ENCODE data around the gene CCNY.

DNA sequence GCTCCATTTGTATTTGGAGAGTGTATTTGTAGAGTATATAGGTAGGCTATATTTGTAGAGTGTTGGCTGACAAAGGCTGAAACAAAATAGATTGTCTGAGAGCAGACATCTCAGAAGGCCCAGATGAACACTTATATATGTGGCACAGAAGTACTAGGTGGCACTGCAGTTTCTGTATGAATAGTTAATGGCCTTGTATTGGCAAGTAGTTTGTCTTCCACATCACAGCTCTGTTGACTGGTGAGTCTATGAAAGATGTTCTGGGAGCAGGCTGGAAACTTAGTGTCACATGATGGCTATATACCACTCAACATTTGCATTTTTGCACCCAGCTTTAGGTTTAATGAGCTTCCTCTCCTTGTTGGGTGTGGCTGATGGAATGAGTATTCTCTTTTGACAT is 51.9 kb downstream of the CCNY start:
- TF ChIP-seq POLR2AphosphoS5 (IDR thresholded peaks at IDR 0.05; ENCODE audit: low read depth, low read length), result no peak
- TF ChIP-seq POLR2A (IDR thresholded peaks at IDR 0.05; ENCODE audit: low read depth, low read length), result no peak
- TF ChIP-seq PAX5 (IDR thresholded peaks at IDR 0.05; ENCODE audit: insufficient read depth, low read length, severe bottlenecking), result no peak
- TF ChIP-seq TAF1 (IDR thresholded peaks at IDR 0.05; ENCODE audit: low read depth, low read length), result no peak
- TF ChIP-seq SPI1 (IDR thresholded peaks at IDR 0.05; ENCODE audit: low read depth, low read length), result no peak

All from GM12891 (cell line).